ENCODE measurements around the gene CHCHD6. TPM values are rescaled to one million over a fixed set of nuclear protein-coding genes. Genes with fewer than 3 reads are reported as not detected.

The CHCHD6 gene
- total RNA-seq, 1 donor from 2014 or later, result 13.1 TPM

- peaks cover 3% of the 10 kb centered on the region for H3K9me3 Mint-ChIP-seq (ENCODE audit: unreplicated experiment)
- no peak for DNase-seq (ENCODE audit: extremely low spot score, unreplicated experiment)
Measured at GRCh38 chr3:126711121-126711760, 7.2 kb downstream of the CHCHD6 start.

GRCh38 chr3:126713199-126713598, 9.2 kb downstream of the CHCHD6 start:
- no peak for DNase-seq (ENCODE audit: extremely low spot score, unreplicated experiment)
- Mint-ChIP-seq H3K9me3 (ENCODE audit: unreplicated experiment) (peaks cover 3% of the 10 kb centered on the region), H3K4me1 (ENCODE audit: unreplicated experiment) (no peaks in the 10 kb centered on the region), H3K4me3 (ENCODE audit: unreplicated experiment) (no peak overlapping the region), H3K27ac (ENCODE audit: unreplicated experiment) (no peak overlapping the region), H3K36me3 (ENCODE audit: unreplicated experiment) (peaks cover 2% of the 10 kb centered on the region), H3K27me3 (ENCODE audit: unreplicated experiment) (no peaks in the 10 kb centered on the region)
- no peak for TF ChIP-seq CTCF (IDR thresholded peaks at IDR 0.05)

More at GRCh38 chr3:126711121-126711760, 7.2 kb downstream of the CHCHD6 start:
- Mint-ChIP-seq H3K27ac (ENCODE audit: unreplicated experiment) (no peak overlapping the region), H3K36me3 (ENCODE audit: unreplicated experiment) (peaks cover 2% of the 10 kb centered on the region), H3K4me3 (ENCODE audit: unreplicated experiment) (no peak overlapping the region), H3K27me3 (ENCODE audit: unreplicated experiment) (no peaks in the 10 kb centered on the region), H3K4me1 (ENCODE audit: unreplicated experiment) (no peaks in the 10 kb centered on the region)
- no peak for TF ChIP-seq CTCF (IDR thresholded peaks at IDR 0.05)

- Mint-ChIP-seq H3K27me3 (ENCODE audit: unreplicated experiment) (no peaks in the 10 kb centered on the region), H3K9me3 (ENCODE audit: unreplicated experiment) (peaks cover 3% of the 10 kb centered on the region)
Measured at GRCh38 chr3:126714276-126714900, 10.3 kb downstream of the CHCHD6 start.

GRCh38 chr3:126714921-126715320, 10.9 kb downstream of the CHCHD6 start:
- TF ChIP-seq CTCF (IDR thresholded peaks at IDR 0.05), result no peak
- no peaks in the 10 kb centered on the region for H3K27me3 Mint-ChIP-seq (ENCODE audit: unreplicated experiment)
- H3K9me3 Mint-ChIP-seq (ENCODE audit: unreplicated experiment), result no peaks in the 10 kb centered on the region
- no peak overlapping the region for H3K4me3 Mint-ChIP-seq (ENCODE audit: unreplicated experiment)
- peaks cover 2% of the 10 kb centered on the region for H3K36me3 Mint-ChIP-seq (ENCODE audit: unreplicated experiment)
- no peak overlapping the region for H3K27ac Mint-ChIP-seq (ENCODE audit: unreplicated experiment)
- H3K4me1 Mint-ChIP-seq (ENCODE audit: unreplicated experiment), result no peaks in the 10 kb centered on the region
- DNase-seq (ENCODE audit: extremely low spot score, unreplicated experiment), result no peak

More at GRCh38 chr3:126714276-126714900, 10.3 kb downstream of the CHCHD6 start:
- Mint-ChIP-seq H3K36me3 (ENCODE audit: unreplicated experiment) (peaks cover 2% of the 10 kb centered on the region), H3K4me3 (ENCODE audit: unreplicated experiment) (no peak overlapping the region), H3K27ac (ENCODE audit: unreplicated experiment) (no peak overlapping the region), H3K4me1 (ENCODE audit: unreplicated experiment) (no peaks in the 10 kb centered on the region)
- TF ChIP-seq CTCF (IDR thresholded peaks at IDR 0.05), result no peak
- DNase-seq (ENCODE audit: extremely low spot score, unreplicated experiment), result no peak

GRCh38 chr3:126715432-126715831, 11.4 kb downstream of the CHCHD6 start:
- no peak overlapping the region for H3K4me3 Mint-ChIP-seq (ENCODE audit: unreplicated experiment)
- TF ChIP-seq CTCF (IDR thresholded peaks at IDR 0.05), result no peak
- H3K36me3 Mint-ChIP-seq (ENCODE audit: unreplicated experiment), result peaks cover 2% of the 10 kb centered on the region
- no peak overlapping the region for H3K27ac Mint-ChIP-seq (ENCODE audit: unreplicated experiment)
- H3K27me3 Mint-ChIP-seq (ENCODE audit: unreplicated experiment), result no peaks in the 10 kb centered on the region
- peak; percentile 17 for DNase-seq (ENCODE audit: extremely low spot score, unreplicated experiment)
- no peaks in the 10 kb centered on the region for H3K9me3 Mint-ChIP-seq (ENCODE audit: unreplicated experiment)
- no peaks in the 10 kb centered on the region for H3K4me1 Mint-ChIP-seq (ENCODE audit: unreplicated experiment)
